A549 treated with GW870086 at 1 μM for 4 hours (cell line): Measurements from ENCODE around the gene LCA5. TPM values are rescaled to one million over a fixed set of nuclear protein-coding genes. Genes with fewer than 3 reads are reported as not detected.

Source experiments
- total RNA-seq: library from RNA; stranded (reverse); fragments of 200-300 nt; extraction: Qiagen RNA extraction; gene quantifications from 5 replicates; pipeline ENCODE4 v1.2.3, GENCODE V29; 2022; ENCODE audit warnings: low read depth

LCA5 gene
- 0.43 to 0.84 TPM (median 0.79 TPM) in 5 replicates for total RNA-seq

GRCh38 chr6:79536954-79537747 lies at the start of gene LCA5:
TSS of gene LCA5 (minus strand) at chr6:79537430. CDS start at chr6:79518894, 18,536 bp downstream.

Other genes with a start within 250 kb of the LCA5 start
- gene SH3BGRL2, start 93.9 kb upstream of the LCA5 start, total RNA-seq, result 0.25 to 0.41 TPM (median 0.34 TPM) in 5 replicates